Prostate gland (tissue), 2 donors: ENCODE results near the gene ARHGEF12.

ENCODE experiments used
- POLR2AphosphoS5 ChIP-seq: sonication (generic); formaldehyde crosslinking; IDR thresholded peaks from one replicate; pipeline ENCODE4 v1.6.1; 2017; ENCODE audit warnings: antibody characterized with exemption
- TF ChIP-seq, protein P1 (sequence below), 4 experiments: fragments of 200-600 bp in 2 of 4; fragments of 450-650 bp in 2 of 4; sonication (generic) in 2 of 4; IDR thresholded peaks; 1 replicate in 3 of 4; 2 replicates in 1 of 4; pipeline ENCODE4 v1.5.1; 2016 to 2019; ENCODE audit warnings: antibody characterized with exemption in 4 of 4, mild to moderate bottlenecking in 2 of 4, moderate library complexity in 2 of 4

- TF ChIP-seq, protein P1, sequence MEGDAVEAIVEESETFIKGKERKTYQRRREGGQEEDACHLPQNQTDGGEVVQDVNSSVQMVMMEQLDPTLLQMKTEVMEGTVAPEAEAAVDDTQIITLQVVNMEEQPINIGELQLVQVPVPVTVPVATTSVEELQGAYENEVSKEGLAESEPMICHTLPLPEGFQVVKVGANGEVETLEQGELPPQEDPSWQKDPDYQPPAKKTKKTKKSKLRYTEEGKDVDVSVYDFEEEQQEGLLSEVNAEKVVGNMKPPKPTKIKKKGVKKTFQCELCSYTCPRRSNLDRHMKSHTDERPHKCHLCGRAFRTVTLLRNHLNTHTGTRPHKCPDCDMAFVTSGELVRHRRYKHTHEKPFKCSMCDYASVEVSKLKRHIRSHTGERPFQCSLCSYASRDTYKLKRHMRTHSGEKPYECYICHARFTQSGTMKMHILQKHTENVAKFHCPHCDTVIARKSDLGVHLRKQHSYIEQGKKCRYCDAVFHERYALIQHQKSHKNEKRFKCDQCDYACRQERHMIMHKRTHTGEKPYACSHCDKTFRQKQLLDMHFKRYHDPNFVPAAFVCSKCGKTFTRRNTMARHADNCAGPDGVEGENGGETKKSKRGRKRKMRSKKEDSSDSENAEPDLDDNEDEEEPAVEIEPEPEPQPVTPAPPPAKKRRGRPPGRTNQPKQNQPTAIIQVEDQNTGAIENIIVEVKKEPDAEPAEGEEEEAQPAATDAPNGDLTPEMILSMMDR (IDR thresholded peaks at IDR 0.05): no peak
- TF ChIP-seq POLR2AphosphoS5: no peak
Measured at GRCh38 chr11:120424185-120424969, 88.2 kb downstream of the ARHGEF12 start.
